Rectal smooth muscle tissue (tissue), 1 donor: ENCODE data around the gene MCC.

Experiments
- H3K27ac ChIP-seq: one replicate; pipeline ENCODE4 v1.7.0; 2013; ENCODE audit warnings: low read depth, low read length, inconsistent platforms
- H3K27me3 ChIP-seq: one replicate; pipeline ENCODE4 v1.7.0; 2013; ENCODE audit warnings: low read length; ENCODE audit not compliant: control insufficient read depth, insufficient read depth
- H3K36me3 ChIP-seq: one replicate; pipeline ENCODE4 v1.7.0; 2013; ENCODE audit warnings: low read length; ENCODE audit not compliant: control insufficient read depth, insufficient read depth
- H3K4me1 ChIP-seq: one replicate; pipeline ENCODE4 v1.7.0; 2013; ENCODE audit warnings: low read length; ENCODE audit not compliant: control insufficient read depth, insufficient read depth
- H3K4me3 ChIP-seq: one replicate; pipeline ENCODE4 v1.7.0; 2013; ENCODE audit warnings: low read length
- H3K9ac ChIP-seq: one replicate; pipeline ENCODE4 v1.7.0; 2013; ENCODE audit warnings: low read length

The MCC gene

GRCh38 chr5:113344973-113345940 lies 143.0 kb downstream of the MCC start:
- H3K9ac ChIP-seq = no peak overlapping the region

GRCh38 chr5:113343343-113343742 lies 144.9 kb downstream of the MCC start:
- no peak overlapping the region for H3K27ac ChIP-seq
- no peak overlapping the region for H3K4me3 ChIP-seq
- no peak overlapping the region for H3K9ac ChIP-seq
- no peaks in the 10 kb centered on the region for H3K4me1 ChIP-seq
- no peaks in the 10 kb centered on the region for H3K27me3 ChIP-seq
- H3K36me3 ChIP-seq = no peaks in the 10 kb centered on the region

More at GRCh38 chr5:113344973-113345940, 143.0 kb downstream of the MCC start:
- H3K27me3 ChIP-seq = no peaks in the 10 kb centered on the region
- no peaks in the 10 kb centered on the region for H3K4me1 ChIP-seq
- H3K4me3 ChIP-seq = no peak overlapping the region
- no peak overlapping the region for H3K27ac ChIP-seq
- no peaks in the 10 kb centered on the region for H3K36me3 ChIP-seq

- Histone ChIP-seq H3K4me1 (no peaks in the 10 kb centered on the region), H3K9ac (no peak overlapping the region), H3K36me3 (no peaks in the 10 kb centered on the region), H3K4me3 (no peak overlapping the region), H3K27me3 (no peaks in the 10 kb centered on the region), H3K27ac (no peak overlapping the region)
These were observed 147.7 kb downstream of the MCC start for GRCh38 chr5:113340537-113340936.

GRCh38 chr5:113338628-113339027 lies 149.6 kb downstream of the MCC start:
- H3K9ac ChIP-seq = no peak overlapping the region
- H3K27me3 ChIP-seq = no peaks in the 10 kb centered on the region
- no peak overlapping the region for H3K27ac ChIP-seq
- no peaks in the 10 kb centered on the region for H3K36me3 ChIP-seq
- H3K4me1 ChIP-seq = no peaks in the 10 kb centered on the region
- H3K4me3 ChIP-seq = no peak overlapping the region

- Histone ChIP-seq H3K36me3 (no peaks in the 10 kb centered on the region), H3K27ac (no peak overlapping the region), H3K27me3 (no peaks in the 10 kb centered on the region), H3K4me3 (no peak overlapping the region), H3K9ac (no peak overlapping the region), H3K4me1 (no peaks in the 10 kb centered on the region)
These were observed 150.5 kb downstream of the MCC start for GRCh38 chr5:113337515-113338415.

GRCh38 chr5:113336975-113337374 lies 151.3 kb downstream of the MCC start:
- no peaks in the 10 kb centered on the region for H3K4me1 ChIP-seq
- H3K27ac ChIP-seq = no peak overlapping the region
- H3K4me3 ChIP-seq = no peak overlapping the region
- H3K36me3 ChIP-seq = no peaks in the 10 kb centered on the region
- no peaks in the 10 kb centered on the region for H3K27me3 ChIP-seq
- no peak overlapping the region for H3K9ac ChIP-seq

- no peaks in the 10 kb centered on the region for H3K27me3 ChIP-seq
- no peaks in the 10 kb centered on the region for H3K36me3 ChIP-seq
- no peak overlapping the region for H3K27ac ChIP-seq
- no peak overlapping the region for H3K4me3 ChIP-seq
- H3K4me1 ChIP-seq = no peaks in the 10 kb centered on the region
- no peak overlapping the region for H3K9ac ChIP-seq
These were observed 154.8 kb downstream of the MCC start for GRCh38 chr5:113333411-113333810.

GRCh38 chr5:113331209-113331551 lies 157.1 kb downstream of the MCC start:
- Histone ChIP-seq H3K4me3 (no peak overlapping the region), H3K4me1 (no peaks in the 10 kb centered on the region), H3K27ac (no peak overlapping the region), H3K27me3 (no peaks in the 10 kb centered on the region), H3K36me3 (no peaks in the 10 kb centered on the region), H3K9ac (no peak overlapping the region)

- H3K9ac ChIP-seq = no peak overlapping the region
- H3K27me3 ChIP-seq = no peaks in the 10 kb centered on the region
- H3K36me3 ChIP-seq = no peaks in the 10 kb centered on the region
- H3K4me3 ChIP-seq = no peak overlapping the region
- H3K27ac ChIP-seq = no peak overlapping the region
- H3K4me1 ChIP-seq = no peaks in the 10 kb centered on the region
These were observed 157.6 kb downstream of the MCC start for GRCh38 chr5:113330533-113331208.

GRCh38 chr5:113329981-113330380 lies 158.3 kb downstream of the MCC start:
- Histone ChIP-seq H3K9ac (no peak overlapping the region), H3K36me3 (no peaks in the 10 kb centered on the region), H3K4me1 (no peaks in the 10 kb centered on the region), H3K4me3 (no peak overlapping the region), H3K27ac (no peak overlapping the region), H3K27me3 (no peaks in the 10 kb centered on the region)

- H3K9ac ChIP-seq = no peak overlapping the region
- no peak overlapping the region for H3K4me3 ChIP-seq
- no peaks in the 10 kb centered on the region for H3K27me3 ChIP-seq
- no peaks in the 10 kb centered on the region for H3K36me3 ChIP-seq
- no peaks in the 10 kb centered on the region for H3K4me1 ChIP-seq
- H3K27ac ChIP-seq = no peak overlapping the region
These were observed 163.2 kb downstream of the MCC start for GRCh38 chr5:113325054-113325453.

- H3K4me3 ChIP-seq = no peak overlapping the region
- no peaks in the 10 kb centered on the region for H3K4me1 ChIP-seq
- no peak overlapping the region for H3K9ac ChIP-seq
- no peak overlapping the region for H3K27ac ChIP-seq
- H3K36me3 ChIP-seq = no peaks in the 10 kb centered on the region
- H3K27me3 ChIP-seq = no peaks in the 10 kb centered on the region
These were observed 167.0 kb downstream of the MCC start for GRCh38 chr5:113321276-113321675.
